ENCODE data around the gene CD81.
A peak's percentile ranks its signal among the peaks of the same experiment; 100 is the strongest.

The CD81 gene

GRCh38 chr11:2408671-2409070 is 31.6 kb downstream of the CD81 start:
- no peak for DNase-seq

- no peak for DNase-seq
Measured at GRCh38 chr11:2409126-2409525, 32.0 kb downstream of the CD81 start.

GRCh38 chr11:2409611-2410468 is 32.7 kb downstream of the CD81 start:
- DNase-seq, result no peak

- no peak for DNase-seq
Measured at GRCh38 chr11:2410616-2411015, 33.5 kb downstream of the CD81 start.

GRCh38 chr11:2411446-2412305 is 34.6 kb downstream of the CD81 start:
- DNase-seq, result no peak

- no peak for DNase-seq
Measured at GRCh38 chr11:2412323-2412722, 35.2 kb downstream of the CD81 start.

- DNase-seq, result no peak
Measured at GRCh38 chr11:2413742-2414579, 36.9 kb downstream of the CD81 start.

- DNase-seq, result no peak
Measured at GRCh38 chr11:2414616-2415015, 37.5 kb downstream of the CD81 start.

- no peak for DNase-seq
Measured at GRCh38 chr11:2415171-2415570, 38.1 kb downstream of the CD81 start.

GRCh38 chr11:2415601-2416380 is 38.7 kb downstream of the CD81 start:
- no peak for DNase-seq

GRCh38 chr11:2416765-2417164 is 39.7 kb downstream of the CD81 start:
- no peak for DNase-seq

GRCh38 chr11:2417856-2418692 is 41.0 kb downstream of the CD81 start:
- DNase-seq, result no peak

GRCh38 chr11:2418693-2419360 is 41.7 kb downstream of the CD81 start:
- no peak for DNase-seq

GRCh38 chr11:2419638-2420501 is 42.8 kb downstream of the CD81 start:
- peak; percentile 57 for DNase-seq

GRCh38 chr11:2420502-2421225 is 43.6 kb downstream of the CD81 start:
- peak; percentile 57 for DNase-seq

- DNase-seq, result no peak
Measured at GRCh38 chr11:2421226-2421994, 44.3 kb downstream of the CD81 start.

GRCh38 chr11:2421996-2422395 is 44.9 kb downstream of the CD81 start:
- DNase-seq, result no peak
